HepG2 (cell line): ENCODE data around the gene CST3. TPM values are rescaled to one million over a fixed set of nuclear protein-coding genes. Genes with fewer than 3 reads are reported as not detected.

Experiments used
- DMTF1 ChIP-seq: sonication (generic); formaldehyde crosslinking; IDR thresholded peaks from 2 replicates; pipeline ENCODE4 v1.4.0; 2020; ENCODE audit warnings: mild to moderate bottlenecking, missing genetic modification reagents
- E2F2 ChIP-seq: sonication (generic); formaldehyde crosslinking; IDR thresholded peaks from 2 replicates; pipeline ENCODE4 v1.4.0; 2020; ENCODE audit warnings: missing genetic modification reagents, borderline replicate concordance
- GFI1 ChIP-seq: sonication (generic); formaldehyde crosslinking; IDR thresholded peaks from 2 replicates; pipeline ENCODE4 v1.5.0; 2020; ENCODE audit warnings: missing genetic modification reagents, mild to moderate bottlenecking, borderline replicate concordance
- MED1 ChIP-seq: sonication (generic); formaldehyde crosslinking; IDR thresholded peaks from 2 replicates; pipeline ENCODE4 v1.4.0; 2020; ENCODE audit warnings: missing genetic modification reagents
- MIER3 ChIP-seq: IDR thresholded peaks from 2 replicates; pipeline ENCODE4 v1.6.1; 2016; ENCODE audit warnings: missing compliant biosample characterization, borderline replicate concordance
- ONECUT2 ChIP-seq: sonication (generic); formaldehyde crosslinking; IDR thresholded peaks from 2 replicates; pipeline ENCODE4 v1.4.0; 2020; ENCODE audit warnings: missing genetic modification reagents
- ZNF225 ChIP-seq: sonication (generic); formaldehyde crosslinking; IDR thresholded peaks from 2 replicates; pipeline ENCODE4 v1.4.0; 2020; ENCODE audit warnings: mild to moderate bottlenecking, missing genetic modification reagents
- ZNF326 ChIP-seq: sonication (generic); formaldehyde crosslinking; IDR thresholded peaks from 2 replicates; pipeline ENCODE4 v1.4.0; 2020; ENCODE audit warnings: missing genetic modification reagents, borderline replicate concordance
- ZNF430 ChIP-seq: sonication (generic); formaldehyde crosslinking; IDR thresholded peaks from 2 replicates; pipeline ENCODE4 v1.9.0; 2021; ENCODE audit warnings: mild to moderate bottlenecking, missing genetic modification reagents
- ZNF597 ChIP-seq: sonication (generic); formaldehyde crosslinking; IDR thresholded peaks from 2 replicates; pipeline ENCODE4 v1.5.0; 2020; ENCODE audit warnings: missing genetic modification reagents
- polyA plus RNA-seq, 8 experiments: library from polyadenylated mRNA; depleted of rRNA in 3 of 8; stranded (reverse) in 7 of 8; unstranded in 1 of 8; fragments of >200 nt; fragmentation: Illumina TruSeq in 4 of 8; extraction: Trizol in 4 of 8; gene quantifications; 2 replicates each; pipeline versions ENCODE4 v1.2.1 to v1.2.3, GENCODE V29; 2011 to 2016; ENCODE audit warnings: low read depth in 4 of 8, missing spikeins in 1 of 8, mixed read lengths in 1 of 8; ENCODE audit not compliant: insufficient read depth in 1 of 8
- total RNA-seq, 5 experiments: library from RNA; depleted of rRNA; stranded (reverse); fragments of >200 nt; fragmentation: Illumina TruSeq; extraction: Trizol; gene quantifications; 2 replicates each; pipeline ENCODE4 v1.2.3, GENCODE V29; 2016; ENCODE audit warnings: low read depth in 1 of 5
- TF ChIP-seq, protein P1 (sequence below): sonication (generic); formaldehyde crosslinking; IDR thresholded peaks from one replicate; pipeline ENCODE4 v1.5.1; 2020; ENCODE audit warnings: mild to moderate bottlenecking, missing genetic modification reagents; ENCODE audit errors: not compliant biosample characterization
- TF ChIP-seq, protein P2 (sequence below): sonication (generic); formaldehyde crosslinking; IDR thresholded peaks from 2 replicates; pipeline ENCODE4 v1.5.0; 2020; ENCODE audit warnings: missing genetic modification reagents
- TF ChIP-seq, protein P3 (sequence below): sonication (generic); formaldehyde crosslinking; IDR thresholded peaks from 2 replicates; pipeline ENCODE4 v1.5.0; 2020; ENCODE audit warnings: mild to moderate bottlenecking, low read depth, missing genetic modification reagents, borderline replicate concordance

Gene CST3
- total and polyA plus RNA-seq, 2 of the 13 experiments (the other 11 are each of a cell fraction or from before 2014, with no cell fraction given): 690 to 1,005 TPM

DNA sequence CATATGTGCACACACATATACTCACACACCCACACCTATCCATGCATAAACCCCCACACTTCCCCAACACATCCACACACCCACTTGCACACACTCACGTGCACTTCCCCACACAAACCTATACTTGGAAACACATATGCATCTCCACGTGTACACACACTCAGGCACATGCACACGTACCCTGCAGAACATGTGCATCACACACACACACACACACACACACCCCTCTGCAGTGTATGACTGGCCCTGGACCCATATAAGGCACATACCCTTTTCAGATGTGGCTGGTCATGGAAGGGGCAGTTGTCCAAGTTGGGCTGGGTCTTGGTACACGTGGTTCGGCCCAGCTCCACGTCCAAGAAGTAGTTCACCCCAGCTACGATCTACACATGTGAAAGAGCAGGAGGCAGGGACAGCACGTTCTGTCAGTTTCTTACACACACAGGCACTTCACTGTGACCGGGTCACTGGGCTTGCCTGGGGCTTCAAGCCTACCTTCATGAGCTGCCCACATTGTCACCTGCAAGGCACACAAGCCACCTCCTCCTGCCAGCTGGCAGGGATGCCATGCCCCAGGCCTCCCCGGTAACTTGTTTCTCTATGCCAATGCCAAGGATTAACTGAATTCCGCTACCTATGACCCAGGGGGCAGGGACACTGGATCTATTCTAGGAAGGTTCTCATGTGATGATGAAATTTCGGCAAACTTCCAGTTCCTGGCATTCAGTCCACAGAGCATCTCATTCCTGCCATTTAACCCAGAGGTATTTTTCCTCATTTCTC lies 2.6 kb downstream of the CST3 start (continued):
- TF ChIP-seq ZNF225 (CRISPR knock-in tag): no peak
- no peak for TF ChIP-seq MIER3 (CRISPR knock-in tag)
- TF ChIP-seq, protein P1, sequence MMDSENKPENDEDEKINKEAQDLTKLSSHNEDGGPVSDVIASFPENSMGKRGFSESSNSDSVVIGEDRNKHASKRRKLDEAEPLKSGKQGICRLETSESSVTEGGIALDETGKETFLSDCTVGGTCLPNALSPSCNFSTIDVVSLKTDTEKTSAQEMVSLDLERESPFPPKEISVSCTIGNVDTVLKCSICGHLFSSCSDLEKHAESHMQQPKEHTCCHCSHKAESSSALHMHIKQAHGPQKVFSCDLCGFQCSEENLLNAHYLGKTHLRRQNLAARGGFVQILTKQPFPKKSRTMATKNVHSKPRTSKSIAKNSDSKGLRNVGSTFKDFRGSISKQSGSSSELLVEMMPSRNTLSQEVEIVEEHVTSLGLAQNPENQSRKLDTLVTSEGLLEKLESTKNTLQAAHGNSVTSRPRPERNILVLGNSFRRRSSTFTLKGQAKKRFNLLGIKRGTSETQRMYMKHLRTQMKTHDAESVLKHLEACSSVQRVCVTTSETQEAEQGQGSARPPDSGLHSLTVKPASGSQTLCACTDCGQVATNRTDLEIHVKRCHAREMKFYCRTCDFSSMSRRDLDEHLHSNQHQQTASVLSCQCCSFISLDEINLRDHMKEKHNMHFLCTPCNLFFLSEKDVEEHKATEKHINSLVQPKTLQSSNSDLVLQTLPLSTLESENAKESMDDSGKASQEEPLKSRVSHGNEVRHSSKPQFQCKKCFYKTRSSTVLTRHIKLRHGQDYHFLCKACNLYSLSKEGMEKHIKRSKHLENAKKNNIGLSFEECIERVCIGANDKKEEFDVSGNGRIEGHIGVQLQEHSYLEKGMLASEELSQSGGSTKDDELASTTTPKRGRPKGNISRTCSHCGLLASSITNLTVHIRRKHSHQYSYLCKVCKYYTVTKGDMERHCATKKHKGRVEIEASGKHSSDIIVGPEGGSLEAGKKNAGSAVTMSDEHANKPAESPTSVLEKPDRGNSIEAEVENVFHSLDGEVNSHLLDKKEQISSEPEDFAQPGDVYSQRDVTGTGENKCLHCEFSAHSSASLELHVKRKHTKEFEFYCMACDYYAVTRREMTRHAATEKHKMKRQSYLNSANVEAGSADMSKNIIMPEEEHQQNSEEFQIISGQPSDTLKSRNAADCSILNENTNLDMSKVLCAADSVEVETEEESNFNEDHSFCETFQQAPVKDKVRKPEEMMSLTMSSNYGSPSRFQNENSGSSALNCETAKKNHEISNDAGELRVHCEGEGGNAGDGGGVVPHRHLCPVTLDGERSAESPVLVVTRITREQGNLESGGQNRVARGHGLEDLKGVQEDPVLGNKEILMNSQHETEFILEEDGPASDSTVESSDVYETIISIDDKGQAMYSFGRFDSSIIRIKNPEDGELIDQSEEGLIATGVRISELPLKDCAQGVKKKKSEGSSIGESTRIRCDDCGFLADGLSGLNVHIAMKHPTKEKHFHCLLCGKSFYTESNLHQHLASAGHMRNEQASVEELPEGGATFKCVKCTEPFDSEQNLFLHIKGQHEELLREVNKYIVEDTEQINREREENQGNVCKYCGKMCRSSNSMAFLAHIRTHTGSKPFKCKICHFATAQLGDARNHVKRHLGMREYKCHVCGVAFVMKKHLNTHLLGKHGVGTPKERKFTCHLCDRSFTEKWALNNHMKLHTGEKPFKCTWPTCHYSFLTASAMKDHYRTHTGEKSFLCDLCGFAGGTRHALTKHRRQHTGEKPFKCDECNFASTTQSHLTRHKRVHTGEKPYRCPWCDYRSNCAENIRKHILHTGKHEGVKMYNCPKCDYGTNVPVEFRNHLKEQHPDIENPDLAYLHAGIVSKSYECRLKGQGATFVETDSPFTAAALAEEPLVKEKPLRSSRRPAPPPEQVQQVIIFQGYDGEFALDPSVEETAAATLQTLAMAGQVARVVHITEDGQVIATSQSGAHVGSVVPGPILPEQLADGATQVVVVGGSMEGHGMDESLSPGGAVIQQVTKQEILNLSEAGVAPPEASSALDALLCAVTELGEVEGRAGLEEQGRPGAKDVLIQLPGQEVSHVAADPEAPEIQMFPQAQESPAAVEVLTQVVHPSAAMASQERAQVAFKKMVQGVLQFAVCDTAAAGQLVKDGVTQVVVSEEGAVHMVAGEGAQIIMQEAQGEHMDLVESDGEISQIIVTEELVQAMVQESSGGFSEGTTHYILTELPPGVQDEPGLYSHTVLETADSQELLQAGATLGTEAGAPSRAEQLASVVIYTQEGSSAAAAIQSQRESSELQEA (CRISPR knock-in tag): no peak
- no peak for TF ChIP-seq ONECUT2
- no peak for TF ChIP-seq ZNF430 (CRISPR knock-in tag)
- TF ChIP-seq GFI1 (CRISPR knock-in tag): no peak
- no peak for TF ChIP-seq ZNF326
- no peak for TF ChIP-seq E2F2 (CRISPR knock-in tag)
- TF ChIP-seq MED1: no peak
- TF ChIP-seq DMTF1 (CRISPR knock-in tag): no peak
- TF ChIP-seq, protein P2, sequence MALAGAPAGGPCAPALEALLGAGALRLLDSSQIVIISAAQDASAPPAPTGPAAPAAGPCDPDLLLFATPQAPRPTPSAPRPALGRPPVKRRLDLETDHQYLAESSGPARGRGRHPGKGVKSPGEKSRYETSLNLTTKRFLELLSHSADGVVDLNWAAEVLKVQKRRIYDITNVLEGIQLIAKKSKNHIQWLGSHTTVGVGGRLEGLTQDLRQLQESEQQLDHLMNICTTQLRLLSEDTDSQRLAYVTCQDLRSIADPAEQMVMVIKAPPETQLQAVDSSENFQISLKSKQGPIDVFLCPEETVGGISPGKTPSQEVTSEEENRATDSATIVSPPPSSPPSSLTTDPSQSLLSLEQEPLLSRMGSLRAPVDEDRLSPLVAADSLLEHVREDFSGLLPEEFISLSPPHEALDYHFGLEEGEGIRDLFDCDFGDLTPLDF (CRISPR knock-in tag): no peak
- no peak for TF ChIP-seq ZNF597 (CRISPR knock-in tag)
- TF ChIP-seq, protein P3, sequence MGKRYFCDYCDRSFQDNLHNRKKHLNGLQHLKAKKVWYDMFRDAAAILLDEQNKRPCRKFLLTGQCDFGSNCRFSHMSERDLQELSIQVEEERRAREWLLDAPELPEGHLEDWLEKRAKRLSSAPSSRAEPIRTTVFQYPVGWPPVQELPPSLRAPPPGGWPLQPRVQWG (CRISPR knock-in tag): no peak
